GM19023 (cell line): Measurements from ENCODE around the gene USP17L24.
"Not testable (repeated sequence)": the region's sequence is repeated elsewhere in the genome, so short reads cannot be mapped to it uniquely, and the experiment has no call there.

Experiments
- ATAC-seq: cut with Tn5 transposase; IDR thresholded peaks from one replicate; pipeline ENCODE4 v1.9.1; 2021; ENCODE audit warnings: mild to moderate bottlenecking, moderate library complexity; ENCODE audit not compliant: unreplicated experiment

The USP17L24 gene

DNA sequence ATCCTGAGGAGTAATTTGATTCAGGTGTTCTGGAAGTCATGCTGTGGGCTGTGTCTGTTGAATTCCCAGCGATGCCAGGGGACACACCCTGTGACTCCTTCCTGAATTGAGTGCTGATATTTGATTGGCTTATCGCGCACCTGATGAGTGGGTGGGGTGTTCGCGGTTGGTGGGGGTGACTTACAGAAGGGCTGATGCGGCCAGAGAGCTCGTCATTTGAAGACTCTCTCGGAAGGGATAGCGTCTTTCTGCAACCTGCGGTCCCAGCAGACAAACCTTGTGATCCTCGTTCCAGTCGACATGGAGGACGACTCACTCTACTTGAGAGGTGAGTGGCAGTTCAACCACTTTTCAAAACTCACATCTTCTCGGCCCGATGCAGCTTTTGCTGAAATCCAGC, at the start of gene USP17L24:
Gene USP17L24 (plus strand): TSS at position 301 of the 400 bp plus-strand sequence. CDS start 0 bp downstream, at position 301.
- not testable (repeated sequence) for ATAC-seq

DNA sequence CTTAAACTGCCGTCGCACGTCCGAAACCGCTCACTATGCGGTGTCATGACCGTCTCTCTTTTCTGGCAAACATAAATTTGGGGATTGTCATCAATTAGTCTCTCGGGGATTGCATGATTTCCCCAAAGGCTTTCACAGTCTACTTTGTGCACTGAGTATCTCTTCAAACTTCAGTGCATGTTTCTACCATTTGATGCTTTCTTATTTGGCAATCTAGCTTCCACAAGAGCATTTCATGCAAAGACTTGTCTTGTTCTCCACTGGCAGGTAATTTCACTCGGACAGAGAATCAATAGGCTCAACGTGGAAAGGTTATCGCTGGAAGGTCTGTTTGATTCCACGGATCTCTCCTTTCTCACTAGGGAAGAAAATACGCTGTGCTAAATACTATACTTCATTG, 774 bp upstream of the USP17L24 start:
- not testable (repeated sequence) for ATAC-seq

GRCh38 chr4:9329611-9330010, 4.6 kb downstream of the USP17L24 start, which contains the start of gene USP17L25:
USP17L25 (plus strand) TSS chr4:9329911; CDS start chr4:9329911, 0 bp downstream.
- ATAC-seq: not testable (repeated sequence)

DNA sequence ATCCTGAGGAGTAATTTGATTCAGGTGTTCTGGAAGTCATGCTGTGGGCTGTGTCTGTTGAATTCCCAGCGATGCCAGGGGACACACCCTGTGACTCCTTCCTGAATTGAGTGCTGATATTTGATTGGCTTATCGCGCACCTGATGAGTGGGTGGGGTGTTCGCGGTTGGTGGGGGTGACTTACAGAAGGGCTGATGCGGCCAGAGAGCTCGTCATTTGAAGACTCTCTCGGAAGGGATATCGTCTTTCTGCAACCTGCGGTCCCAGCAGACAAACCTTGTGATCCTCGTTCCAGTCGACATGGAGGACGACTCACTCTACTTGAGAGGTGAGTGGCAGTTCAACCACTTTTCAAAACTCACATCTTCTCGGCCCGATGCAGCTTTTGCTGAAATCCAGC, 9.4 kb downstream of the USP17L24 start, which contains the start of gene USP17L26:
Gene USP17L26 (plus strand): TSS at position 301 of the 400 bp plus-strand sequence. CDS start 0 bp downstream, at position 301.
- not testable (repeated sequence) for ATAC-seq

DNA sequence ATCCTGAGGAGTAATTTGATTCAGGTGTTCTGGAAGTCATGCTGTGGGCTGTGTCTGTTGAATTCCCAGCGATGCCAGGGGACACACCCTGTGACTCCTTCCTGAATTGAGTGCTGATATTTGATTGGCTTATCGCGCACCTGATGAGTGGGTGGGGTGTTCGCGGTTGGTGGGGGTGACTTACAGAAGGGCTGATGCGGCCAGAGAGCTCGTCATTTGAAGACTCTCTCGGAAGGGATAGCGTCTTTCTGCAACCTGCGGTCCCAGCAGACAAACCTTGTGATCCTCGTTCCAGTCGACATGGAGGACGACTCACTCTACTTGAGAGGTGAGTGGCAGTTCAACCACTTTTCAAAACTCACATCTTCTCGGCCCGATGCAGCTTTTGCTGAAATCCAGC, 14.1 kb downstream of the USP17L24 start, which contains the start of gene USP17L5:
Gene USP17L5 (plus strand): TSS at position 301 of the 400 bp plus-strand sequence. CDS start 0 bp downstream, at position 301.
- not testable (repeated sequence) for ATAC-seq

DNA sequence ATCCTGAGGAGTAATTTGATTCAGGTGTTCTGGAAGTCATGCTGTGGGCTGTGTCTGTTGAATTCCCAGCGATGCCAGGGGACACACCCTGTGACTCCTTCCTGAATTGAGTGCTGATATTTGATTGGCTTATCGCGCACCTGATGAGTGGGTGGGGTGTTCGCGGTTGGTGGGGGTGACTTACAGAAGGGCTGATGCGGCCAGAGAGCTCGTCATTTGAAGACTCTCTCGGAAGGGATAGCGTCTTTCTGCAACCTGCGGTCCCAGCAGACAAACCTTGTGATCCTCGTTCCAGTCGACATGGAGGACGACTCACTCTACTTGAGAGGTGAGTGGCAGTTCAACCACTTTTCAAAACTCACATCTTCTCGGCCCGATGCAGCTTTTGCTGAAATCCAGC, 18.9 kb downstream of the USP17L24 start, which contains the start of gene USP17L27:
Gene USP17L27 (plus strand): TSS at position 301 of the 400 bp plus-strand sequence. CDS start 0 bp downstream, at position 301.
- not testable (repeated sequence) for ATAC-seq

DNA sequence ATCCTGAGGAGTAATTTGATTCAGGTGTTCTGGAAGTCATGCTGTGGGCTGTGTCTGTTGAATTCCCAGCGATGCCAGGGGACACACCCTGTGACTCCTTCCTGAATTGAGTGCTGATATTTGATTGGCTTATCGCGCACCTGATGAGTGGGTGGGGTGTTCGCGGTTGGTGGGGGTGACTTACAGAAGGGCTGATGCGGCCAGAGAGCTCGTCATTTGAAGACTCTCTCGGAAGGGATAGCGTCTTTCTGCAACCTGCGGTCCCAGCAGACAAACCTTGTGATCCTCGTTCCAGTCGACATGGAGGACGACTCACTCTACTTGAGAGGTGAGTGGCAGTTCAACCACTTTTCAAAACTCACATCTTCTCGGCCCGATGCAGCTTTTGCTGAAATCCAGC, 23.6 kb downstream of the USP17L24 start, which contains the start of gene USP17L28:
Gene USP17L28 (plus strand): TSS at position 301 of the 400 bp plus-strand sequence. CDS start 0 bp downstream, at position 301.
- not testable (repeated sequence) for ATAC-seq

DNA sequence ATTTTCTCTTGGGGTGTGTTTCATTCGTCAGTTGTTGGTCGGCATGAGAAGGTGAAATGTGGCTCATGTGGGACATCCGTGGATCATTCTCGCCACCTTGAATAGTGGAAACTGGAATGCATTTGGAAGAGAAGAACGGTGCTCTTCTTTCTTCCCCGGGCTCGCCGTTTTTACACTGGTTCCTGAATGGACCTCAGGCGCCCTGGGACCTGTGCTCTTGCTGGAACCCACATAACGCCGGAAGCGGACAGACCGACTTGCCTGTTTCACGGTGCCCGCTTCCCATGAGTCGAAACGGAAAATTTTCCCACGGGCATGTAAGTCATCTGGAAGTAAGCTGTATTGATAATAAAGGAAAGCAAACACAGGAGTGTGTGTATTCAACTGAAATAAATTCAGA, 25.9 kb downstream of the USP17L24 start:
- not testable (repeated sequence) for ATAC-seq

DNA sequence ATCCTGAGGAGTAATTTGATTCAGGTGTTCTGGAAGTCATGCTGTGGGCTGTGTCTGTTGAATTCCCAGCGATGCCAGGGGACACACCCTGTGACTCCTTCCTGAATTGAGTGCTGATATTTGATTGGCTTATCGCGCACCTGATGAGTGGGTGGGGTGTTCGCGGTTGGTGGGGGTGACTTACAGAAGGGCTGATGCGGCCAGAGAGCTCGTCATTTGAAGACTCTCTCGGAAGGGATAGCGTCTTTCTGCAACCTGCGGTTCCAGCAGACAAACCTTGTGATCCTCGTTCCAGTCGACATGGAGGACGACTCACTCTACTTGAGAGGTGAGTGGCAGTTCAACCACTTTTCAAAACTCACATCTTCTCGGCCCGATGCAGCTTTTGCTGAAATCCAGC, 28.4 kb downstream of the USP17L24 start, which contains the start of gene USP17L29:
Gene USP17L29 (plus strand): TSS at position 301 of the 400 bp plus-strand sequence. CDS start 0 bp downstream, at position 301.
- not testable (repeated sequence) for ATAC-seq

- ATAC-seq: not testable (repeated sequence)
Observed at GRCh38 chr4:9362829-9363228, 37.9 kb downstream of the USP17L24 start, which contains the start of gene USP17L30. USP17L30 (plus strand) TSS chr4:9363129; CDS start chr4:9363129, 0 bp downstream.
